Neural crest cell (in vitro differentiated cells): ENCODE measurements around the gene CNTN1. TPM values are rescaled to one million over a fixed set of nuclear protein-coding genes. Genes with fewer than 3 reads are reported as not detected.

Experiments used
- DNase-seq: peaks from one replicate; pipeline ENCODE4 v3.0.0; 2021; ENCODE audit warnings: low read depth, mixed read lengths, low spot score
- H3K27ac Mint-ChIP-seq: one replicate; pipeline ENCODE4 v1.8.0; 2021; ENCODE audit warnings: mild to moderate bottlenecking, mixed read lengths; ENCODE audit not compliant: unreplicated experiment
- H3K27me3 Mint-ChIP-seq: 2 replicates; pipeline ENCODE4 v1.8.0; 2021; ENCODE audit warnings: low read depth, mild to moderate bottlenecking, mixed read lengths
- H3K36me3 Mint-ChIP-seq: 2 replicates; pipeline ENCODE4 v1.8.0; 2021; ENCODE audit warnings: low read depth, mild to moderate bottlenecking, mixed read lengths
- H3K4me1 Mint-ChIP-seq: 2 replicates; pipeline ENCODE4 v1.8.0; 2021; ENCODE audit warnings: mixed read lengths
- H3K4me3 Mint-ChIP-seq: one replicate; pipeline ENCODE4 v1.8.0; 2021; ENCODE audit warnings: mild to moderate bottlenecking, mixed read lengths
- H3K9me3 Mint-ChIP-seq: 2 replicates; pipeline ENCODE4 v1.8.0; 2021; ENCODE audit warnings: mixed read lengths
- total RNA-seq: library from RNA; stranded (reverse); gene quantifications from 2 replicates; pipeline ENCODE4 v1.2.1, GENCODE V29; 2021
- TF ChIP-seq, protein P1 (sequence below): fragments of 200-600 bp; sonication (generic); conservative IDR thresholded peaks from 2 replicates; pipeline ENCODE4 v1.5.0; 2021; ENCODE audit warnings: antibody characterized with exemption, mild to moderate bottlenecking

Gene CNTN1
- total RNA-seq, 1 donor from 2014 or later = 1.0 TPM

DNA sequence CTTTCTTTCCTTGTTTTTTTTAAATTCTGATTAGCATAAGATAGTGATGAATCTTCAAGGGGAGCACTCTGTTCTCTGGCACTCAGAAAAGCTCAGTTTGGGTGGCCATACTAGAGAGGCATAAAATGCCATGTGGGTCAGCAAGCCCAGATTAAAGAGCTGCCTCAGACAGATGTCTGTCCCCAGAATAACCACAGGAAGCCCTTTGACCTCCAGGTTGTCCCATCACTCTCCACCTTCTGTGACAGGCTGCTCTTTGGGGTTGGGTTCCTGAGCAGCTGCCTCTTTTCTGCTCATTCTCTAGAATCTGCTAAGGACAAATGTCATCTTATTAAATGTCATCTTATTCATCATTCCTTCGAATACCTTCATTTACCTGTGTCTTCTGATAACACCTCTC is 399.9 kb downstream of the CNTN1 start:
- H3K9me3 Mint-ChIP-seq = peaks cover 4% of the 10 kb centered on the region
- no peak overlapping the region for H3K4me3 Mint-ChIP-seq
- H3K4me1 Mint-ChIP-seq = no peaks in the 10 kb centered on the region
- TF ChIP-seq, protein P1, sequence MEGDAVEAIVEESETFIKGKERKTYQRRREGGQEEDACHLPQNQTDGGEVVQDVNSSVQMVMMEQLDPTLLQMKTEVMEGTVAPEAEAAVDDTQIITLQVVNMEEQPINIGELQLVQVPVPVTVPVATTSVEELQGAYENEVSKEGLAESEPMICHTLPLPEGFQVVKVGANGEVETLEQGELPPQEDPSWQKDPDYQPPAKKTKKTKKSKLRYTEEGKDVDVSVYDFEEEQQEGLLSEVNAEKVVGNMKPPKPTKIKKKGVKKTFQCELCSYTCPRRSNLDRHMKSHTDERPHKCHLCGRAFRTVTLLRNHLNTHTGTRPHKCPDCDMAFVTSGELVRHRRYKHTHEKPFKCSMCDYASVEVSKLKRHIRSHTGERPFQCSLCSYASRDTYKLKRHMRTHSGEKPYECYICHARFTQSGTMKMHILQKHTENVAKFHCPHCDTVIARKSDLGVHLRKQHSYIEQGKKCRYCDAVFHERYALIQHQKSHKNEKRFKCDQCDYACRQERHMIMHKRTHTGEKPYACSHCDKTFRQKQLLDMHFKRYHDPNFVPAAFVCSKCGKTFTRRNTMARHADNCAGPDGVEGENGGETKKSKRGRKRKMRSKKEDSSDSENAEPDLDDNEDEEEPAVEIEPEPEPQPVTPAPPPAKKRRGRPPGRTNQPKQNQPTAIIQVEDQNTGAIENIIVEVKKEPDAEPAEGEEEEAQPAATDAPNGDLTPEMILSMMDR = no peak
- H3K27me3 Mint-ChIP-seq = no peaks in the 10 kb centered on the region
- H3K36me3 Mint-ChIP-seq = no peaks in the 10 kb centered on the region
- no peak overlapping the region for H3K27ac Mint-ChIP-seq
- DNase-seq = no peak

DNA sequence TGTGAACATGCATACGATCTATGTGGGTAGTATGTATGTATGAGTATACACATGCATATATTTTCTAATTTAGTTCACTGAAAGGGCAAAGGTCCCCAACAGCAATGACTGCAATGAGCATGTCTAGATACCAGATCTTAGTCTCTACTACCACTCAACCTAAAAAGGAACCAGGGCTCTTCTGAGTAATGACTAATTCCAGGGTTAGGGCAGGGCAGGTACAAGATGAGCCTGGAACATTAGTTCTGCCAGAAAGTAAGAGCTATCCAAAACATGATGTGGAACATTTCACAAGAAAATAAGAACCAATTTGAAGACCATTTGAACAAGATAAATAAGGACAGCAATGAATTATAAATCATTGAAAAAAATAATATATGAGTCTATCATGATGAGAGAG is 404.6 kb downstream of the CNTN1 start:
- Mint-ChIP-seq H3K27ac (no peak overlapping the region), H3K4me3 (no peak overlapping the region), H3K36me3 (no peaks in the 10 kb centered on the region), H3K9me3 (no peaks in the 10 kb centered on the region), H3K27me3 (no peaks in the 10 kb centered on the region), H3K4me1 (no peaks in the 10 kb centered on the region)
- TF ChIP-seq, protein P1 = no peak
- DNase-seq = no peak

- Mint-ChIP-seq H3K4me3 (no peak overlapping the region), H3K9me3 (no peaks in the 10 kb centered on the region), H3K4me1 (no peaks in the 10 kb centered on the region), H3K27me3 (no peaks in the 10 kb centered on the region), H3K36me3 (no peaks in the 10 kb centered on the region), H3K27ac (no peak overlapping the region)
- DNase-seq = no peak
- TF ChIP-seq, protein P1 = no peak
Measured at GRCh38 chr12:41100572-41100971, 408.3 kb downstream of the CNTN1 start.

DNA sequence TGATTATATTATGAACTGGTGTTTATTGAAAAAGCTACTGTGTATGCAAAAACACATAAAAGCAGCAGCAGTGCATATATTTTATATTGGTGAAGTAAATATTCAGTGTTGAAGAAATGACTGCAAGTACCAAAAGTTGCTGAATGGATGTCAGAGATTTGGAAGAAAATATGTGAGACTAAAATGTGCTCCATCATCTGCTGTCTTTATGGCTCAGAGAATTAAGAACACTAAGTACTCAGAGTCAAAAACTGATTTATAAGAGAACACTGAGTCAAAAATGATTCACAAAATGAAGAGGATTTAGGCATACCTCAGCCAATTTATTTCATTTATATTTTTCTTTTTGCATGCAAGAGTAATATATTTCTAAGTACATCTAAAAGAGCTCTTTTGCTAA is 409.6 kb downstream of the CNTN1 start:
- H3K36me3 Mint-ChIP-seq = no peaks in the 10 kb centered on the region
- no peak overlapping the region for H3K27ac Mint-ChIP-seq
- TF ChIP-seq, protein P1 = no peak
- no peaks in the 10 kb centered on the region for H3K9me3 Mint-ChIP-seq
- no peaks in the 10 kb centered on the region for H3K27me3 Mint-ChIP-seq
- H3K4me1 Mint-ChIP-seq = no peaks in the 10 kb centered on the region
- DNase-seq = no peak
- no peak overlapping the region for H3K4me3 Mint-ChIP-seq

DNA sequence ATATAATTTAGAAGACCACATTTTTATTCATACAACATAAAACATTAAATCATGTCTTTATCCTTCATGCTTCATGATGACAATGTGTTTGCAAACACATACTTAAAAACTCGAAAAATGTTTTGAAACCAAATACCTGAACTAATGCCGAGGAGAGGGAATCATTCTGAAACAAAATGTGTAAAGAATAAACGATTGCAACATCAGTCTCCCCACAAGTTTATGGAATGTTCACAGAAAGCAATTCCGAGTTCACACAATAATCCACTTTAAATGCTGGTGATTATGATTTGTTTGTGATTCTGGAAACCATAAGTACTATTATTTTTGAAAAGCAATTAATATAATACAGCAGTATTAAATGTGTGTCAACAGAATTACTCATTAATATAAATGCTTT is 411.4 kb downstream of the CNTN1 start:
- TF ChIP-seq, protein P1 = no peak
- H3K27ac Mint-ChIP-seq = no peak overlapping the region
- peaks cover 3% of the 10 kb centered on the region for H3K9me3 Mint-ChIP-seq
- no peaks in the 10 kb centered on the region for H3K4me1 Mint-ChIP-seq
- no peak overlapping the region for H3K4me3 Mint-ChIP-seq
- no peaks in the 10 kb centered on the region for H3K27me3 Mint-ChIP-seq
- no peak for DNase-seq
- no peaks in the 10 kb centered on the region for H3K36me3 Mint-ChIP-seq

- no peak overlapping the region for H3K4me3 Mint-ChIP-seq
- peaks cover 3% of the 10 kb centered on the region for H3K9me3 Mint-ChIP-seq
- H3K27me3 Mint-ChIP-seq = no peaks in the 10 kb centered on the region
- DNase-seq = no peak
- TF ChIP-seq, protein P1 = no peak
- no peaks in the 10 kb centered on the region for H3K36me3 Mint-ChIP-seq
- H3K27ac Mint-ChIP-seq = no peak overlapping the region
- H3K4me1 Mint-ChIP-seq = no peaks in the 10 kb centered on the region
Measured at GRCh38 chr12:41106315-41106714, 414.1 kb downstream of the CNTN1 start.
